Parathyroid adenoma (tissue), 2 donors: ENCODE measurements around the gene FAM120B.

Source experiments
- H2AFZ ChIP-seq: fragments of 300-600 bp; sonication (generic); one replicate; pipeline ENCODE4 v1.7.0; 2017; ENCODE audit warnings: antibody characterized with exemption, mild to moderate bottlenecking
- H3K27ac ChIP-seq: fragments of 300-600 bp; sonication (generic); one replicate; pipeline ENCODE4 v1.7.0; 2017
- H3K27me3 ChIP-seq: fragments of 300-600 bp; sonication (generic); one replicate; pipeline ENCODE4 v1.7.0; 2017; ENCODE audit warnings: low read length; ENCODE audit not compliant: control insufficient read depth, insufficient read depth
- H3K36me3 ChIP-seq: fragments of 300-600 bp; sonication (generic); one replicate; pipeline ENCODE4 v1.7.0; 2017; ENCODE audit warnings: low read length; ENCODE audit not compliant: control insufficient read depth, insufficient read depth
- H3K4me1 ChIP-seq: fragments of 300-600 bp; sonication (generic); one replicate; pipeline ENCODE4 v1.7.0; 2017; ENCODE audit warnings: control low read depth
- H3K4me2 ChIP-seq: fragments of 300-600 bp; sonication (generic); one replicate; pipeline ENCODE4 v1.7.0; 2017; ENCODE audit warnings: low read length
- H3K4me3 ChIP-seq: fragments of 300-600 bp; sonication (generic); one replicate; pipeline ENCODE4 v1.7.0; 2017; ENCODE audit warnings: low read depth, low read length
- H3K79me2 ChIP-seq: fragments of 300-600 bp; sonication (generic); one replicate; pipeline ENCODE4 v1.7.0; 2017; ENCODE audit warnings: control low read depth
- H3K9ac ChIP-seq: fragments of 300-600 bp; sonication (generic); one replicate; pipeline ENCODE4 v1.7.0; 2017; ENCODE audit warnings: mild to moderate bottlenecking
- H3K9me3 ChIP-seq: fragments of 300-600 bp; sonication (generic); one replicate; pipeline ENCODE4 v1.7.0; 2017; ENCODE audit warnings: low read length; ENCODE audit not compliant: control insufficient read depth
- TF ChIP-seq, protein P1 (sequence below): fragments of 300-600 bp; sonication (generic); IDR thresholded peaks from one replicate; pipeline ENCODE4 v1.7.0; 2017; ENCODE audit warnings: antibody characterized with exemption, mild to moderate bottlenecking
- donor health status: primary hyperparathyroidism.

Gene FAM120B

DNA sequence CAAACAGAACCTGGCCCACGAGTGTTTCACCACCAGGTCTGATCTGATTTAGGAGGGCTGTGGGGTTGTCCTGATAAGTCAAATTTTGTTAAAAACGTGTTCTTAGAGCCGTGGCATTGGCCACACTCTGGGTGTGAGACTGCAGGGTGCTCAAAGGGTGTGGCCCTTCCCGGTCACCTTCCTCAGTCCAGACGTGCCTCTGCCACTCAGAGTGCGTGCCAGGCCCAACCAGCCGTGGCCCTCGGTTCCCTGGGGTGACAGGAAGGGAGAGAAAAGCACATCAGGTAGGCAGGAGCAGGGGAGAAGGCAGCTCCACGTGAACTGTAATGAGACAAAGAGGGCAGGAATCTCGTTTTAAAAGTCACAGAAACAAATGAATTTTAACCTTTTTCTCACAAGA, 115.4 kb downstream of the FAM120B start:
- no peak overlapping the region for H3K4me3 ChIP-seq
- TF ChIP-seq, protein P1, sequence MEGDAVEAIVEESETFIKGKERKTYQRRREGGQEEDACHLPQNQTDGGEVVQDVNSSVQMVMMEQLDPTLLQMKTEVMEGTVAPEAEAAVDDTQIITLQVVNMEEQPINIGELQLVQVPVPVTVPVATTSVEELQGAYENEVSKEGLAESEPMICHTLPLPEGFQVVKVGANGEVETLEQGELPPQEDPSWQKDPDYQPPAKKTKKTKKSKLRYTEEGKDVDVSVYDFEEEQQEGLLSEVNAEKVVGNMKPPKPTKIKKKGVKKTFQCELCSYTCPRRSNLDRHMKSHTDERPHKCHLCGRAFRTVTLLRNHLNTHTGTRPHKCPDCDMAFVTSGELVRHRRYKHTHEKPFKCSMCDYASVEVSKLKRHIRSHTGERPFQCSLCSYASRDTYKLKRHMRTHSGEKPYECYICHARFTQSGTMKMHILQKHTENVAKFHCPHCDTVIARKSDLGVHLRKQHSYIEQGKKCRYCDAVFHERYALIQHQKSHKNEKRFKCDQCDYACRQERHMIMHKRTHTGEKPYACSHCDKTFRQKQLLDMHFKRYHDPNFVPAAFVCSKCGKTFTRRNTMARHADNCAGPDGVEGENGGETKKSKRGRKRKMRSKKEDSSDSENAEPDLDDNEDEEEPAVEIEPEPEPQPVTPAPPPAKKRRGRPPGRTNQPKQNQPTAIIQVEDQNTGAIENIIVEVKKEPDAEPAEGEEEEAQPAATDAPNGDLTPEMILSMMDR: no peak
- no peak overlapping the region for H3K9ac ChIP-seq
- no peaks in the 10 kb centered on the region for H3K79me2 ChIP-seq
- no peak overlapping the region for H2AFZ ChIP-seq
- H3K4me1 ChIP-seq: no peaks in the 10 kb centered on the region
- H3K4me2 ChIP-seq: no peak overlapping the region
- H3K36me3 ChIP-seq: no peaks in the 10 kb centered on the region
- H3K27ac ChIP-seq: no peak overlapping the region
- H3K27me3 ChIP-seq: no peaks in the 10 kb centered on the region
- H3K9me3 ChIP-seq: no peaks in the 10 kb centered on the region

GRCh38 chr6:170423030-170423429, 116.5 kb downstream of the FAM120B start:
- H3K9ac ChIP-seq: no peak overlapping the region
- H3K9me3 ChIP-seq: no peaks in the 10 kb centered on the region
- TF ChIP-seq, protein P1: no peak
- no peak overlapping the region for H2AFZ ChIP-seq
- H3K4me1 ChIP-seq: no peaks in the 10 kb centered on the region
- H3K4me3 ChIP-seq: no peak overlapping the region
- H3K36me3 ChIP-seq: no peaks in the 10 kb centered on the region
- no peak overlapping the region for H3K27ac ChIP-seq
- no peaks in the 10 kb centered on the region for H3K27me3 ChIP-seq
- H3K4me2 ChIP-seq: no peak overlapping the region
- H3K79me2 ChIP-seq: no peaks in the 10 kb centered on the region

GRCh38 chr6:170423814-170424603, 117.5 kb downstream of the FAM120B start:
- no peak overlapping the region for H2AFZ ChIP-seq
- no peaks in the 10 kb centered on the region for H3K27me3 ChIP-seq
- no peaks in the 10 kb centered on the region for H3K36me3 ChIP-seq
- no peak overlapping the region for H3K4me2 ChIP-seq
- no peak overlapping the region for H3K27ac ChIP-seq
- H3K4me3 ChIP-seq: no peak overlapping the region
- no peak overlapping the region for H3K9ac ChIP-seq
- H3K9me3 ChIP-seq: no peaks in the 10 kb centered on the region
- no peaks in the 10 kb centered on the region for H3K79me2 ChIP-seq
- H3K4me1 ChIP-seq: no peaks in the 10 kb centered on the region
- TF ChIP-seq, protein P1: no peak

DNA sequence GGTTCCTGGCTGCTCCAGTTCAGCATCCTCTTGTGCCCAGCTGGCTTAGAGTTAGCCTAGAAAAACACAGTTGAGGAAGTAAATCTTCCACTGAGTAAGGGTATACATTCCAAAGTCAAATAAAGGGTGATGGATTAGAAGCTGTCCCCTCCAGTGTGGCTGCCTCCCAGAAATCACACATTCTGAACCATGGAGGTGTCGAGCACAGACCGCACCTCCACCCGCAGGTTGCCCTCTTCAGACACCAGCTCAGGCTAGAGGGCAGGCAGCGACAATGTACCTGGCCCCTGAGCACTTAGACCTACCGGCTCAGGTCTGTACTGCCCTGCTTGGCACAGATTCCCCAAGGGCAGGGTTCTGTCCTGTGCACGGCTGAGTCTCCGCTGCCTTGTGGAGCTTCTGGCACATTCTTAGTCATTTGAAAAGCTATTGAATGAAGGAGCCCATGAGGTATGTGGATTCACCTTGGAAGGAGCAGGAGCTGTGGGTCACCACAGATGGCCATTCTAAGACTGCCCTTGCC, 118.1 kb downstream of the FAM120B start:
- no peaks in the 10 kb centered on the region for H3K27me3 ChIP-seq
- TF ChIP-seq, protein P1: no peak
- no peak overlapping the region for H3K4me3 ChIP-seq
- H2AFZ ChIP-seq: no peak overlapping the region
- no peak overlapping the region for H3K9ac ChIP-seq
- H3K4me2 ChIP-seq: no peak overlapping the region
- H3K27ac ChIP-seq: no peak overlapping the region
- no peaks in the 10 kb centered on the region for H3K9me3 ChIP-seq
- H3K36me3 ChIP-seq: no peaks in the 10 kb centered on the region
- no peaks in the 10 kb centered on the region for H3K4me1 ChIP-seq
- H3K79me2 ChIP-seq: no peaks in the 10 kb centered on the region

DNA sequence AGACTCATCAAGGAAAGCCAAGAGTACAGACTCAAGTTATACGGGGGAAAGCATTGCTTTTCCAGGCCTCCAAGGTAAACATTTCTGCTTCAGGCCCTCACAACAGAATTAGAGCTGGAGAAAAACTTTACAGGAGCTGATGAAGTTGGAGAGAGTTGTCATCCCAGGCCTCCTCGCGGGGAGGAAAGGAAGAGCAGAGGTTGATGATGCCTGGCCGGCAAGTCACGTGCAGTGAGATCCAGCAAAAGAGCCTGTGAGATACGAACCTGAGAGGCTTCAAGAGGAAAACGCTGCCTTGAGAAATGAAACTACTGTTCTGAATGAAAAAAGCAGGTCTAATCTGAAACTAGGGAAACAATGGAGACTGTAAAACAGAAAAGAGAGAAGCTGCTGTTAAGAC, 122.9 kb downstream of the FAM120B start:
- TF ChIP-seq, protein P1: no peak
- Histone ChIP-seq H2AFZ (no peak overlapping the region), H3K9me3 (no peaks in the 10 kb centered on the region), H3K4me3 (no peak overlapping the region), H3K4me2 (no peak overlapping the region), H3K27me3 (no peaks in the 10 kb centered on the region), H3K36me3 (no peaks in the 10 kb centered on the region), H3K4me1 (peaks cover 2% of the 10 kb centered on the region), H3K79me2 (no peaks in the 10 kb centered on the region), H3K27ac (no peak overlapping the region), H3K9ac (no peak overlapping the region)
